Astrocyte (in vitro differentiated cells and primary cell): Measurements from ENCODE around the gene TNNT3. TPM values are rescaled to one million over a fixed set of nuclear protein-coding genes. Genes with fewer than 3 reads are reported as not detected.

ENCODE experiments used
- DNase-seq: peaks from one replicate; pipeline ENCODE4 v3.0.0-alpha.2; 2010; ENCODE audit warnings: low read depth
- FAIRE-seq: peaks from 2 replicates; lab custom pipeline; 2011; peaks lifted over from hg19 to GRCh38; lab: Jason Lieb, UNC
- H2AFZ ChIP-seq: 2 replicates; pipeline ENCODE4 v1.6.0; 2012; ENCODE audit warnings: low read depth, low read length, inconsistent platforms
- H3K27ac ChIP-seq: 2 replicates; pipeline ENCODE4 v1.5.1; 2011; ENCODE audit warnings: low read depth, low read length, inconsistent platforms
- H3K27me3 ChIP-seq: 2 replicates; pipeline ENCODE4 v1.6.0; 2011; ENCODE audit warnings: low read length, inconsistent platforms; ENCODE audit not compliant: insufficient read depth
- H3K36me3 ChIP-seq: 2 replicates; pipeline ENCODE4 v1.5.1; 2011; ENCODE audit warnings: low read length, inconsistent platforms; ENCODE audit not compliant: insufficient read depth
- H3K4me1 ChIP-seq: 2 replicates; pipeline ENCODE4 v1.5.1; 2011; ENCODE audit warnings: low read length, inconsistent platforms; ENCODE audit not compliant: insufficient read depth
- H3K4me2 ChIP-seq: 2 replicates; pipeline ENCODE4 v1.6.0; 2012; ENCODE audit warnings: low read length, inconsistent platforms
- H3K4me3 ChIP-seq: 2 replicates; pipeline ENCODE4 v1.5.1; 2011; ENCODE audit warnings: low read depth, mild to moderate bottlenecking, low read length, inconsistent platforms; ENCODE audit not compliant: insufficient read depth
- H3K79me2 ChIP-seq: 2 replicates; pipeline ENCODE4 v1.6.0; 2012; ENCODE audit warnings: mild to moderate bottlenecking, low read length, inconsistent platforms; ENCODE audit not compliant: insufficient read depth
- H3K9ac ChIP-seq: 2 replicates; pipeline ENCODE4 v1.6.0; 2012; ENCODE audit warnings: mild to moderate bottlenecking, low read length, inconsistent platforms
- H3K9me3 ChIP-seq: 2 replicates; pipeline ENCODE4 v1.5.1; 2012; ENCODE audit warnings: low read depth, mild to moderate bottlenecking, low read length, inconsistent platforms; ENCODE audit not compliant: insufficient read depth
- H4K20me1 ChIP-seq: 2 replicates; pipeline ENCODE4 v1.6.0; 2012; ENCODE audit warnings: low read length, inconsistent platforms; ENCODE audit not compliant: insufficient read depth
- H3K27ac Mint-ChIP-seq: one replicate; pipeline ENCODE4 v1.8.0; 2021; ENCODE audit warnings: mild to moderate bottlenecking, mixed read lengths; ENCODE audit not compliant: unreplicated experiment
- H3K27me3 Mint-ChIP-seq: one replicate; pipeline ENCODE4 v1.8.0; 2021; ENCODE audit warnings: low read depth, mixed read lengths; ENCODE audit not compliant: unreplicated experiment
- H3K36me3 Mint-ChIP-seq: one replicate; pipeline ENCODE4 v1.8.0; 2021; ENCODE audit warnings: low read depth, mixed read lengths; ENCODE audit not compliant: unreplicated experiment
- H3K4me1 Mint-ChIP-seq: one replicate; pipeline ENCODE4 v1.8.0; 2021; ENCODE audit warnings: low read depth, mixed read lengths; ENCODE audit not compliant: unreplicated experiment
- H3K4me3 Mint-ChIP-seq: one replicate; pipeline ENCODE4 v1.8.0; 2021; ENCODE audit warnings: mild to moderate bottlenecking, moderate library complexity, mixed read lengths; ENCODE audit not compliant: unreplicated experiment
- H3K9me3 Mint-ChIP-seq: one replicate; pipeline ENCODE4 v1.8.0; 2021; ENCODE audit warnings: mild to moderate bottlenecking, mixed read lengths; ENCODE audit not compliant: unreplicated experiment
- CTCF ChIP-seq: IDR thresholded peaks from 2 replicates; pipeline ENCODE4 v1.5.1; 2011; ENCODE audit warnings: low read depth, mild to moderate bottlenecking, inconsistent platforms, low read length, moderate library complexity; ENCODE audit not compliant: insufficient read depth
- EZH2 ChIP-seq: IDR thresholded peaks from 2 replicates; pipeline ENCODE4 v1.6.1; 2012; ENCODE audit warnings: mild to moderate bottlenecking, low read length, inconsistent platforms; ENCODE audit not compliant: insufficient read depth
- total RNA-seq: library from RNA; stranded (reverse); gene quantifications from 2 replicates; pipeline ENCODE4 v1.2.1, GENCODE V29; 2021

Gene TNNT3
- total RNA-seq, 1 donor from 2014 or later, result not detected

GRCh38 chr11:1882265-1883238, 37.0 kb upstream of the TNNT3 start:
- Mint-ChIP-seq H3K4me1 (no peaks in the 10 kb centered on the region), H3K4me3 (no peak overlapping the region), H3K27ac (no peak overlapping the region), H3K36me3 (no peaks in the 10 kb centered on the region), H3K27me3 (no peaks in the 10 kb centered on the region), H3K9me3 (no peaks in the 10 kb centered on the region)
- no peak for TF ChIP-seq EZH2
- peak; percentile 57 for TF ChIP-seq CTCF
- H3K36me3 ChIP-seq, result no peaks in the 10 kb centered on the region
- no peaks in the 10 kb centered on the region for H3K79me2 ChIP-seq
- no peak overlapping the region for H3K4me2 ChIP-seq
- H3K4me3 ChIP-seq, result no peak overlapping the region
- H3K27me3 ChIP-seq, result peaks cover 2% of the 10 kb centered on the region
- peak overlapping the region; percentile 50 for H2AFZ ChIP-seq
- no peak overlapping the region for H3K27ac ChIP-seq
- H3K4me1 ChIP-seq, result no peaks in the 10 kb centered on the region
- no peaks in the 10 kb centered on the region for H3K9me3 ChIP-seq
- no peaks in the 10 kb centered on the region for H4K20me1 ChIP-seq
- FAIRE-seq (no peak), DNase-seq (peak; percentile 19)
- no peak overlapping the region for H3K9ac ChIP-seq

DNA sequence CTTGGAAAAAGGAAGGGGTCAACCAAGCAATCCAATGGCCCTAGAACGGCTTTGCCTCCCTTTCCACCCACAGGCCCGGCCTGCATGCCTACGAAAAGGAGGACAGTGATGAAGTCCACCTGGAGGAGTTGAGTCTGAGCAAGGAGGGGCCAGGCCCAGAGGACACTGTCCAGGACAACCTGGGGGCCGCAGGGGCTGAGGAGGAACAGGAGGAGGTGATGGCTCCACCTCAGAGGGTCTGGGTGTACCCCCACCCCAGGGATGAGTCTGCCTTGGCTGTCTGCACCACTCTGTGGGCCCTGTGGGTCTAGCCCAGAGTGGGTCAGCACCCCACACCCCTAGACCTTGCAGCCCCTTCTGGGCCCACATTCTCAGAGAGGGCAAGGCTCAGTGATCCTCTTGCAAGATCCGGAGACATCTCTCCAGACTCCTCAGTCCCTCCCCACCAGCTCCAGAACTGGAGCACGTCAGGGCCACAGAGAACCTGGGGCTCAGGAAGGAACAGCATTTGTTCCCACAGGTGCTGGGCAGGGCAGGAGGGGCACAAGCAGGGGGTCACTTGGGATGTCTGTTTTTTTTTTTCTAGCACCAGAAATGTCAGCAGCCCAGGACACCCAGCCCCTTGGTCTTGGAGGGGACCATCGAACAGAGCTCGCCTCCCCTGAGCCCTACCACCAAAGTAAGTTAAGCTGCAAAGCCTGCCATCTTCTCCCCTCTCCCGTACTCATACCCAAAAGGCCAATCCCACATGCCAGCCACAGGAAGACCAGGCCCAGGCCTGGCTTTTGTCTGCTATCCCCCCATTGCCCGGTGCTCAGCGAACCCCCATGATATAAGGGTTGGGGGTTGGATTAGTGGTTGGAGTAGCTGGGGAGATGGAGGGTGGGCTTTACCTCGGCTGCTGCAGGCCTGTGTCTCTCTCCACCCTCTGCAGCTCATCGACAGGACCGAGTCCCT, 35.9 kb upstream of the TNNT3 start:
- Histone ChIP-seq H3K4me1 (no peaks in the 10 kb centered on the region), H3K36me3 (no peaks in the 10 kb centered on the region), H3K9me3 (no peaks in the 10 kb centered on the region), H4K20me1 (no peaks in the 10 kb centered on the region), H2AFZ (no peak overlapping the region), H3K27ac (no peak overlapping the region), H3K4me3 (no peak overlapping the region), H3K4me2 (no peak overlapping the region), H3K9ac (no peak overlapping the region), H3K27me3 (peaks cover 2% of the 10 kb centered on the region), H3K79me2 (no peaks in the 10 kb centered on the region)
- no peaks in the 10 kb centered on the region for H3K9me3 Mint-ChIP-seq
- H3K27ac Mint-ChIP-seq, result no peak overlapping the region
- DNase-seq (no peak), FAIRE-seq (no peak)
- TF ChIP-seq EZH2 (no peak), CTCF (no peak)
- H3K4me3 Mint-ChIP-seq, result no peak overlapping the region
- H3K4me1 Mint-ChIP-seq, result no peaks in the 10 kb centered on the region
- H3K27me3 Mint-ChIP-seq, result peaks cover 8% of the 10 kb centered on the region
- no peaks in the 10 kb centered on the region for H3K36me3 Mint-ChIP-seq
